GM12872 (cell line): ENCODE data around the gene ABHD11.

ENCODE experiments used
- TF ChIP-seq, protein P1 (sequence below): IDR thresholded peaks from 3 replicates; pipeline ENCODE4 v1.5.1; 2011; ENCODE audit warnings: low read depth, mild to moderate bottlenecking, low read length, moderate library complexity; ENCODE audit not compliant: insufficient read depth

The ABHD11 gene

DNA sequence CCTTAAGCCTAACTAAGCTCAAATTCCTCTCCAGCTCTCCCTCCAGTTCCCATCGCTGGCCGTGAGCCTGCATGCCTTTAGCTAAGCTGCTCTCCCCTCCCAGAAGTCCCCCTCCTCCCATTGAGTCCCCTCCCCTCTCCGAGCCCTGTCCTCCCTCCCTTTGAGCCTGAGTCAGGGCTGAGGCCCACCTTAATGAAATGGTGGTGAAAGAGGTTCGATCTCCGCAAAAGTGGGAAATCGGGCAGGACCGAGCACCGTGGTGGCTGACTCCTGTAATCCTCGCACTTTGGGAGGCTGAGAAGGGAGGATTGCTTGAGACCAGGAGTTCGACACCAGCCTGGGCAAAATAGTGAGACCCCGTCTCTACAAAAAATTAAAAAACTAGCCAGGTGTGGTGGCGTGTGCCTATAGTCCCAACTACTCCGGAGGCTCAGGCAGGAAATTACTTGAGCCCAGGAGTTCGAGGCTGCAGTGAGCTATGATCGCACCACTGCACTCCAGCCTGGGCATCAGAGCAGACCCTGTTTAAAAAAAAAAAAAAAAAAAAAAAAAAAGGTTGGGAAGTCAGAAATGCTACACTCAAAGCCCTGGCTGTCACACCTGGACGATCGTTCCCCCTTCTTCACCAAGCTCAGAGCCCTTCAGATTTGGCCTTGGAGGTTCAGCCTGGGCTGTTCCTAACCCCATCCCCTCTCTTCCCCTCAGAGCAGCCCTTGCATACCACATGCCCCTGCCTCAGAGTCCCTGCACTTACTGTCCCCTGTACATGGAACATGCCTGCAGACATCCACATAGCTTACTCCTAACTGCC, 32.5 kb upstream of the ABHD11 start:
- TF ChIP-seq, protein P1, sequence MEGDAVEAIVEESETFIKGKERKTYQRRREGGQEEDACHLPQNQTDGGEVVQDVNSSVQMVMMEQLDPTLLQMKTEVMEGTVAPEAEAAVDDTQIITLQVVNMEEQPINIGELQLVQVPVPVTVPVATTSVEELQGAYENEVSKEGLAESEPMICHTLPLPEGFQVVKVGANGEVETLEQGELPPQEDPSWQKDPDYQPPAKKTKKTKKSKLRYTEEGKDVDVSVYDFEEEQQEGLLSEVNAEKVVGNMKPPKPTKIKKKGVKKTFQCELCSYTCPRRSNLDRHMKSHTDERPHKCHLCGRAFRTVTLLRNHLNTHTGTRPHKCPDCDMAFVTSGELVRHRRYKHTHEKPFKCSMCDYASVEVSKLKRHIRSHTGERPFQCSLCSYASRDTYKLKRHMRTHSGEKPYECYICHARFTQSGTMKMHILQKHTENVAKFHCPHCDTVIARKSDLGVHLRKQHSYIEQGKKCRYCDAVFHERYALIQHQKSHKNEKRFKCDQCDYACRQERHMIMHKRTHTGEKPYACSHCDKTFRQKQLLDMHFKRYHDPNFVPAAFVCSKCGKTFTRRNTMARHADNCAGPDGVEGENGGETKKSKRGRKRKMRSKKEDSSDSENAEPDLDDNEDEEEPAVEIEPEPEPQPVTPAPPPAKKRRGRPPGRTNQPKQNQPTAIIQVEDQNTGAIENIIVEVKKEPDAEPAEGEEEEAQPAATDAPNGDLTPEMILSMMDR, result no peak

DNA sequence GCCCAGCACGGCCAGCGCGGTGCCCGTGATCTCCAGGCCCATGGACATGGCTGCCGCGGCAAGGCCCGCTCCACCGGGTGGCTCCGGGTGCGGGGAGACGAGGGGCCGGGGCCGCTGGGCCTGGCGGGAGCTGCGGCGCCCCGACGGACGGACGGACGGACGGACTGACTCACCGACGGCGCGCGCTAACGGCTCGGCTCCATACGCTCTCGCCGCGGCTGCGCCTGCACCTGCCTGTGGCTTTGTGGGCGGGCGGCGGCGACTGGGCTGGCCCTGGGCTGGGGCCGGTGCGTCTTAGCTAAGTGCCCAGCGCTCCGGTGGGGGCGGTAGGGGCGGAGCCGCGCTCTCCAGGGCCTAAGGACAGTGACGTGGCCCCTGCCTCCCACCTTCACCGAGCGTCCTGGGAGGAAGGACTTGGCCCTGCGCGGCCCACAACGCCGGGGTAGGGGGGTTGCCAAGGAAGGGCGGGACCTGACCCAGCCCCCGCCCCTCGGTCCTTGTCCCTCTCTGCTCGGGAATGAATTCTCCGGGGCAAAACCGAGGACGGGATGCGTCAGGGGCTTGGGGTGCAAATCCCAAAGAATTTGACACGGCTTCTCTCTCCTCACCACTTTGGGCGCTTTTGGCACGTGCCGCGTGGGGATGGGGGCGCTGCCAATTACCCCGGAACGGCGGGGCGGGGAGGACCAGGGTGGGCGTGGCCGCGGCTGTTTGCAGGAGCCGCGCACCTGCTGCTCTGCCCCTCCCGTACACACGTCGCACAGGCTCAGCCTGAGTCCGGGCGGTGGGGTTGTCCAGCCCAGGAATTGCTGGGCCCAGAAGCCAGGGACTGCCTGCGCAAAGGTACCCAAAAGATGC, 31.6 kb upstream of the ABHD11 start, which contains the start of gene CLDN3:
CLDN3 (minus strand) TSS at position 269 of the 858 bp plus-strand sequence; CDS start at position 48, 221 bp downstream.
- TF ChIP-seq, protein P1, result no peak

DNA sequence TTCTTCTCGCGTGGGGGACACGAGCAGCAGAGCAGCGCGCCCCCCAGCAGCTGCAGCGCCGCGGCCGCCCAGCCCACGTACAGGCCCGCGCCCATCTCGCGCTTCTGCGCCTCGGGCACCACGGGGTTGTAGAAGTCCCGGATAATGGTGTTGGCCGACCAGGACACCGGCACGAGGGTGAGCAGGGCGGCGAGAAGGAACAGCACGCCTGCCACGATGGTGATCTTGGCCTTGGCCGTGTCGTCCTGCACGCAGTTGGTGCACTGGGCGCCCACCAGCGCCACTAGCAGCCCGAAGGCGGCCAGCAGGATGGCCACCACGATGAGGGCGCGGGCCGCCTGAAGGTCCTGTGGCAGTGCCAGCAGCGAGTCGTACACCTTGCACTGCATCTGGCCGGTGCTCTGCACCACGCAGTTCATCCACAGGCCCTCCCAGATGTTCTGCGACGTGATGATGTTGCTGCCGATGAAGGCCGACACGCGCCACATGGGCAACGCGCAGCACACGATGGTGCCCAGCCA, 30.9 kb upstream of the ABHD11 start:
- TF ChIP-seq, protein P1, result no peak

DNA sequence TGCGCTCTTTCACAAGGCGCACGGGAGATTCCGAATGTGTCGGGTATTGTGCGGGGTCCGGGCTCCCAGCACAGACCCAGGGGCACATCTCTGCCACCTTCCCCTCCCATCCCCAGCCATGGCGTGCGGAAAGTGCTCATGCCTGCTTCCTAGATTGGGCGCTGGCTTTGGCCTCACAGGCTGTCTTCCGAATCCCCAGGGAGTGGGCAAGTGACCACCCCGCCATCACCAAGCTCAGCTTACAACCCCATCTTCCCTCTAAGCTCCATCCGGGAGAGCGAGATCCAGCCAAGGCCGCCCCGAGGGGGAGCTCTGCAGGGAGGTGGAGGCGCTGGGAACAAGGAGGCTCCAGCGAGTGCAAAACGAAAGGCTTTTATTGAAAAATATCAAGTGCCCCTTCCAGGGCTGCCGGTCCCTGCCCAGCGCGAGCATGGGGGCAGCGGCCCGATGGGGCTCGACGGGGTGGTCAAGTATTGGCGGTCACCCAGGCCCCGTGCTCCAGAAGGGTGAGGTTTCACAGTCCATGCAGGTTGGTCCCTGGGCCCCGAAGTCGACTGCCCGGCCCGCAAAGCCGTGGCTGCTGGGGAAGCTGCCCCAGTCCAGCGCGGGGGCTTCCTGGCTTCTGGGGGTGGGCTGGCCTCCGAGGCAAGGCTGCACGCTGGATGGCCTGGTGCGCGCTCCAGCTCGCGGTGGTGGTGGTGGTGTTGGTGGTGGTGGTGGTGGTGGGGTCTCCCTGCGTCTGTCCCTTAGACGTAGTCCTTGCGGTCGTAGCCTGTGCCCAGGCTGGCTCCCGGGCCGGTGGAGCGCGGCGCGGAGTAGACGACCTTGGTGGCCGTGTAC, 30.3 kb upstream of the ABHD11 start:
- TF ChIP-seq, protein P1, result no peak

DNA sequence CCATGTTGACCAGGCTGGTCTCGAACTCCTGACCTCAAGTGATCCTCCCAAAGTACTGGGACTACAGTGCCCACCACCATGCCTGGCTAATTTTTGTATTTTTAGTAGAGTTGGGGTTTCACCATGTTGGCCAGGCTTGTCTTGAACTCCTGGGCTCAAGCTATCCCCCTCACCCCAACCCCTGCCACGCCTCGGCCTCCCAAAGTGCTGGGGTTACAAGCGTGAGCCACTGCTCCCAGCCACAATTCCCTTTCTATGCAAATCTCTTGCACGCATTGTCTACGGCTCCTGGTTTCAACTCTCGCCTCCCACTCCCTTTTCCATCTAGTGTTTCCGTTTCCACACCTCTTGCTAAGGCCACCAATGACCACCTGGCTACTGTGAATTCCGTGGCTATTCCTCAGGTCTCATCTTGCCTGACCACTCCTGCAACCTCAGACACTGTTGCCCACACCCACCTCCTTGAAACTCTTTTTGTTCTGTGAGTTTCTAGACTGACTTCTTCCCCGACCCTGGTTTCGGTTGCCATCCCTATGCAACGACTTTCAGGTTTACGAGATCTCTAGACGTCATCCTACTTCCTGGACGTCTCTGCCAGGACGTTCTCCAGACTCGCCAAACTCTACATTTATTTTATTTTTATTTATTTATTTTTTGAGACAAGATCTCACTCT, 28.1 kb upstream of the ABHD11 start:
- TF ChIP-seq, protein P1, result no peak

DNA sequence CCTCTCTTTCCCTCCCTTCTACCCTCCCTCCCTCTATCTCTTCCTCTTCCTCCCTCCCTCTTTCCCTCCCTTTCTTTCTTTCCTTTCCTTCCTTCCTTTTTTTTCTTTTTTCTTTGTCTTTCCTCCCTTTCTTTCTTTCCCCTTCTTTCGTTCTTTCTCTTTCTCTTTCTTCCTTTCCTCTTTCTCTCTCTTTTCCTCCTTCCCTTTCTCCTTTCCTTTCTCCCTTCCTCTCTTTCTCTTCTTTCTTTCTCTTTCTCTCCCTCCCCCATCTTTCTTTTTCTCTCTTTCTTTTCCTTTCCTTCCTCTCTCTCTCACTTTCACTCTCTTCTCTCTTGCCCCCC, 24.0 kb upstream of the ABHD11 start:
- TF ChIP-seq, protein P1, result no peak
